ENCODE results near the gene RNASEH2B.

The RNASEH2B gene

GRCh38 chr13:50934735-50935435 lies 25.3 kb downstream of the RNASEH2B start:
- TF ChIP-seq SUZ12 (IDR thresholded peaks at IDR 0.05; ENCODE audit: extremely low read depth, insufficient read depth, insufficient read length) = no peak
- TF ChIP-seq YY1 (IDR thresholded peaks at IDR 0.05; ENCODE audit: insufficient read depth, insufficient read length) = no peak
- no peak for TF ChIP-seq ZNF274 (IDR thresholded peaks at IDR 0.05; ENCODE audit: low read depth, low read length)
- no peak for DNase-seq (ENCODE audit: low read depth, low spot score)

DNA sequence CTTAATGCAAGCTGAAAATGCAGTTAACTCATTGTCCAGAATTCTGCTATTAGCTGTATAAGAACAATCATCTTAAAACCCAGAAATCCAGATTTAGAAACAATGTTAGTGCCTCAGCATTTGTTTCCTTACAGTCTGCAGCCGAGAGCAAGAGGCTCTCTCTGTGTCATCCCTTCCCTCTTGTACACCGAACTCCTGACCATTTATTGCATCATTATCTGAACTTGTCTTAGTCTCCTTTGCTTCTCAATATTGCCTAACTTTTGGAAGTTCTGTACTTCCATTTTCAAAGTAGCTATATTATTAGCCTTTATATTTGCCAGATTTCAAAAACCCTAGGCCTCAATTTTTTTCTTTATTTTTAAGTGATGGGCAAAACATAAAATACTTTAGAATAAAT lies 27.1 kb downstream of the RNASEH2B start:
- Histone ChIP-seq H3K9me3 (ENCODE audit: insufficient read depth, low read length) (no peaks in the 10 kb centered on the region), H3K27me3 (ENCODE audit: insufficient read depth, insufficient read length) (no peaks in the 10 kb centered on the region), H3K36me3 (ENCODE audit: insufficient read depth, insufficient read length, low read length) (no peaks in the 10 kb centered on the region), H3K9ac (ENCODE audit: insufficient read length, low read depth) (no peak overlapping the region), H3K4me1 (ENCODE audit: insufficient read depth, insufficient read length) (no peaks in the 10 kb centered on the region), H3K4me3 (ENCODE audit: insufficient read length, low read depth) (no peak overlapping the region)
- DNase-seq (ENCODE audit: low read depth, low spot score) = no peak
- no peak for TF ChIP-seq YY1 (IDR thresholded peaks at IDR 0.05; ENCODE audit: insufficient read depth, insufficient read length)
- no peak for TF ChIP-seq SUZ12 (IDR thresholded peaks at IDR 0.05; ENCODE audit: extremely low read depth, insufficient read depth, insufficient read length)

More at GRCh38 chr13:50934735-50935435, 25.3 kb downstream of the RNASEH2B start:
- Histone ChIP-seq H3K9me3 (ENCODE audit: insufficient read depth, low read length) (no peaks in the 10 kb centered on the region), H3K4me1 (ENCODE audit: insufficient read depth, insufficient read length) (no peaks in the 10 kb centered on the region), H3K36me3 (ENCODE audit: insufficient read depth, insufficient read length, low read length) (no peaks in the 10 kb centered on the region), H3K9ac (ENCODE audit: insufficient read length, low read depth) (no peak overlapping the region), H3K4me3 (ENCODE audit: insufficient read length, low read depth) (no peak overlapping the region), H3K27me3 (ENCODE audit: insufficient read depth, insufficient read length) (no peaks in the 10 kb centered on the region)

DNA sequence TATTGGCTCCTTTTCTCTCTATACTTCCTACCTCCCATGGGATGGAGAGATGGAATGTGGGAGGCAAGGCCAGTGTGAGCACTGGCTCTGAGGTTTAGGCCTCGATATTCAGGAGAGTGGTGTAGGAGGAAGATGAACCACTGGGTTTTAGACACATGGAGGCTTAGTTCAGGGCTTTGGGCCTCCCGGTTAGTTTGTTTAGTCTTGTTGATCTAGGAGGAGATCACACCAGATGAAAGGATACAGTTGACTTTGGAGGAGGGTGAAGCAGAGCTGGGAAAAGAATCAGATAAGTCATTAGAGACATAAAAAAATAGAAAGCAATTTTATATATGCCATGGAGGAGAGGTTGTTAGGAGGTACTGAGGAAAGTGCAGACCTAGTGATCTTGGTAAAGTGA lies 30.9 kb downstream of the RNASEH2B start:
- Histone ChIP-seq H3K9ac (ENCODE audit: insufficient read length, low read depth) (no peak overlapping the region), H3K36me3 (ENCODE audit: insufficient read depth, insufficient read length, low read length) (peaks cover 3% of the 10 kb centered on the region), H3K4me1 (ENCODE audit: insufficient read depth, insufficient read length) (no peaks in the 10 kb centered on the region), H3K4me3 (ENCODE audit: insufficient read length, low read depth) (no peak overlapping the region), H3K27me3 (ENCODE audit: insufficient read depth, insufficient read length) (no peaks in the 10 kb centered on the region), H3K9me3 (ENCODE audit: insufficient read depth, low read length) (no peaks in the 10 kb centered on the region)
- DNase-seq (ENCODE audit: low read depth, low spot score) = no peak
- TF ChIP-seq ZNF274 (IDR thresholded peaks at IDR 0.05; ENCODE audit: low read depth, low read length) (no peak), SUZ12 (IDR thresholded peaks at IDR 0.05; ENCODE audit: extremely low read depth, insufficient read depth, insufficient read length) (no peak), YY1 (IDR thresholded peaks at IDR 0.05; ENCODE audit: insufficient read depth, insufficient read length) (no peak)

GRCh38 chr13:50941146-50941545 lies 31.6 kb downstream of the RNASEH2B start:
- DNase-seq (ENCODE audit: low read depth, low spot score) = no peak
- no peak overlapping the region for H3K9ac ChIP-seq (ENCODE audit: insufficient read length, low read depth)
- no peaks in the 10 kb centered on the region for H3K9me3 ChIP-seq (ENCODE audit: insufficient read depth, low read length)
- H3K4me3 ChIP-seq (ENCODE audit: insufficient read length, low read depth) = no peak overlapping the region
- no peaks in the 10 kb centered on the region for H3K27me3 ChIP-seq (ENCODE audit: insufficient read depth, insufficient read length)
- TF ChIP-seq ZNF274 (IDR thresholded peaks at IDR 0.05; ENCODE audit: low read depth, low read length) (no peak), YY1 (IDR thresholded peaks at IDR 0.05; ENCODE audit: insufficient read depth, insufficient read length) (no peak), SUZ12 (IDR thresholded peaks at IDR 0.05; ENCODE audit: extremely low read depth, insufficient read depth, insufficient read length) (no peak)
- no peaks in the 10 kb centered on the region for H3K4me1 ChIP-seq (ENCODE audit: insufficient read depth, insufficient read length)
- H3K36me3 ChIP-seq (ENCODE audit: insufficient read depth, insufficient read length, low read length) = peaks cover 3% of the 10 kb centered on the region

DNA sequence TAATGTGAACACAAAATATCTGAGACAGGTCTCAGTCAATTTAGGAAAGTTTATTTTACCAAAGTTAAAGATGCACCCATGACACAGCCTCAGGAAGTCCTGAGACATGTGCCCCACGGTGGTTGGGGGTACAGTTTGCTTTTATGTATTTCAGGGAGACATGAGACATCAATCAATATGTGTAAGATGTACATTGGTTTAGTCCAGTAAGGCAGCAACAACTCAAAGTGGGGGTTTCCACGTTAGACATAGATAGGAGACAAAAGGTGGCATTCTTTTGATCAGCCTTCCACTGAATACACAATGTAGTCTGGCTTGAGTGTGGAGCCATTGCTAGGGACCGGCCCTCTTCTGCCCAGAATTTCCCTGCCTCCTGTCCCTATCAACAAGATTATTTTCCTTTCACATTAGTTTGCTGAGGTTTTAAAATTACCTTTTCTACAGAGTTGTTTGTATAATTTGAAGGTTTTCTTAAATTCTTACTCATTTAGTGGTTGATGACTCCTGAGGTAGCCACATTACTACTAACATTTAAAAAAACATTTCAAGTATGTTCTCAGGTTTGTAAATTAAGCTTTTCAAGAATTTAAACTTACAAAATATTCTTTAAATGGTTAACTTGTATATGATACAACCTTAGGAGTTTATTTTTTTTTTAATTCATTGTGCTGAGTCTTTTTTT lies 33.2 kb downstream of the RNASEH2B start:
- H3K4me1 ChIP-seq (ENCODE audit: insufficient read depth, insufficient read length) = no peaks in the 10 kb centered on the region
- H3K4me3 ChIP-seq (ENCODE audit: insufficient read length, low read depth) = no peak overlapping the region
- DNase-seq (ENCODE audit: low read depth, low spot score) = no peak
- H3K9ac ChIP-seq (ENCODE audit: insufficient read length, low read depth) = no peak overlapping the region
- H3K9me3 ChIP-seq (ENCODE audit: insufficient read depth, low read length) = no peaks in the 10 kb centered on the region
- TF ChIP-seq YY1 (IDR thresholded peaks at IDR 0.05; ENCODE audit: insufficient read depth, insufficient read length) (no peak), SUZ12 (IDR thresholded peaks at IDR 0.05; ENCODE audit: extremely low read depth, insufficient read depth, insufficient read length) (no peak), ZNF274 (IDR thresholded peaks at IDR 0.05; ENCODE audit: low read depth, low read length) (no peak)
- no peaks in the 10 kb centered on the region for H3K27me3 ChIP-seq (ENCODE audit: insufficient read depth, insufficient read length)
- peaks cover 3% of the 10 kb centered on the region for H3K36me3 ChIP-seq (ENCODE audit: insufficient read depth, insufficient read length, low read length)

GRCh38 chr13:50945669-50946068 lies 36.1 kb downstream of the RNASEH2B start:
- Histone ChIP-seq H3K27me3 (ENCODE audit: insufficient read depth, insufficient read length) (no peaks in the 10 kb centered on the region), H3K9ac (ENCODE audit: insufficient read length, low read depth) (no peak overlapping the region), H3K4me3 (ENCODE audit: insufficient read length, low read depth) (no peak overlapping the region), H3K9me3 (ENCODE audit: insufficient read depth, low read length) (no peaks in the 10 kb centered on the region), H3K36me3 (ENCODE audit: insufficient read depth, insufficient read length, low read length) (peaks cover 3% of the 10 kb centered on the region), H3K4me1 (ENCODE audit: insufficient read depth, insufficient read length) (no peaks in the 10 kb centered on the region)
- TF ChIP-seq YY1 (IDR thresholded peaks at IDR 0.05; ENCODE audit: insufficient read depth, insufficient read length) (no peak), ZNF274 (IDR thresholded peaks at IDR 0.05; ENCODE audit: low read depth, low read length) (no peak), SUZ12 (IDR thresholded peaks at IDR 0.05; ENCODE audit: extremely low read depth, insufficient read depth, insufficient read length) (no peak)
- no peak for DNase-seq (ENCODE audit: low read depth, low spot score)

DNA sequence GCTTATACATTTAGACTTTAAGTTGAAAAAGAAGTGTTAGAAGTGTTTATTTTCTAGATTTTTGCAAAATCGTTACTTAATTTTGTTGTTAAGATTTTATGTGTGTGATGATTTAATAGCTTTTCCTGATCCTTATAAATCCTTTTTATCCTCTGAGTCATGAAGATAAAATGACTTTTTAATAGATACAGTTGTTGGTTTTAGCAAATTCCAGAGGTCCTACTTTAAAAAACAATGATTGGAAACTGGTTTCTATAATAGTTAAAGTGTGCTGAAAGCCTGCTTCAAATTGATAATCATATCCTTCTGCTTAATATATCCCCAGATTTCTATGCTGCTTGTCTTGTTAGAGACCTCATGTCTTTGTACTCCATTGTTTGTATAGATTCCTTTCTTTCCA lies 39.0 kb downstream of the RNASEH2B start:
- no peaks in the 10 kb centered on the region for H3K36me3 ChIP-seq (ENCODE audit: insufficient read depth, insufficient read length, low read length)

More for the DNA sequence above, 39.0 kb downstream of the RNASEH2B start:
- no peaks in the 10 kb centered on the region for H3K4me1 ChIP-seq (ENCODE audit: insufficient read depth, insufficient read length)
- H3K9me3 ChIP-seq (ENCODE audit: insufficient read depth, low read length) = no peaks in the 10 kb centered on the region
- no peak overlapping the region for H3K4me3 ChIP-seq (ENCODE audit: insufficient read length, low read depth)
- H3K9ac ChIP-seq (ENCODE audit: insufficient read length, low read depth) = no peak overlapping the region
- no peak for DNase-seq (ENCODE audit: low read depth, low spot score)
- TF ChIP-seq ZNF274 (IDR thresholded peaks at IDR 0.05; ENCODE audit: low read depth, low read length) = no peak
- no peaks in the 10 kb centered on the region for H3K27me3 ChIP-seq (ENCODE audit: insufficient read depth, insufficient read length)
